ENCODE results near the gene PLEKHB2.
A peak's percentile ranks its signal among the peaks of the same experiment; 100 is the strongest.
"Not testable (repeated sequence)": the region's sequence is repeated elsewhere in the genome, so short reads cannot be mapped to it uniquely, and the experiment has no call there.

Gene PLEKHB2

GRCh38 chr2:131145040-131145439 lies 39.9 kb downstream of the PLEKHB2 start:
- no peak for DNase-seq

DNA sequence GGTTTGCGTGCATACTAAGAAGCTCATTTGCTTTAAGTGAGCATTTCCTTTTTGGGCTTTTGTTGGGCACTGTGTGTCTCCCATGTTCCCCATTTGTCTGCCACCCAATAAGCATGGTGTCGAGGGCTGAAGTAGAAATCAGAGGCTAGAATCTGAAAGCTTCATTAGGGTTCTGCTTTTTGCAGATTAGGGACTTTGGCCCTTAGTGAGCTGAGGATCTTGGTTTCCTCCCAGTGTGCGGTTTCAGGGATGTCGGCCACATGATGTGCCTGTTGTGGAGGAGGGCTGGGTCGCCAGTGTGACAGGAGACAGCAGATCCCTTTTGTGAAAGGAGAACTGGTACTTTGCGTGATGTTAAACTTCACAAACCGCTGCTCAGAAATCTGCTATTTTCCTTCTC lies 41.1 kb downstream of the PLEKHB2 start:
- no peak for DNase-seq

DNA sequence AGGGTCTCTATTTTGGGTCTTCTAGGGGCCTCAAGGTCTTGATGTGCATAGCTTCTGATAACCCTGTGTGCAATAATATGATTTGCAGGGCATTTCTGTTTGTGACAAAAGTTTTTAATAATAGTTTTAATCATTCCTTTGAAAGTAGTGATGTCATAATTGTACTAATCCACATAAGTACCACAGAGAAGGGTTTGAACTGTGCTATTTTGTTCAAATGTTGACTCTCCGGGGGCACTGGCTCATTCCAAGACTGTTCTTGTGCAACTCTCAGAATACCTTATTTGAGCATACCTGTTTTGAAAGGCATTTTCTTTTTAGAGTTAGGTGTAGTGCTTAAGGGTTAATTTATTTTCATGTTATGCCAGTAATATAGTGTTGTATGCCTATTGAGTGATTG lies 41.6 kb downstream of the PLEKHB2 start:
- DNase-seq = no peak

DNA sequence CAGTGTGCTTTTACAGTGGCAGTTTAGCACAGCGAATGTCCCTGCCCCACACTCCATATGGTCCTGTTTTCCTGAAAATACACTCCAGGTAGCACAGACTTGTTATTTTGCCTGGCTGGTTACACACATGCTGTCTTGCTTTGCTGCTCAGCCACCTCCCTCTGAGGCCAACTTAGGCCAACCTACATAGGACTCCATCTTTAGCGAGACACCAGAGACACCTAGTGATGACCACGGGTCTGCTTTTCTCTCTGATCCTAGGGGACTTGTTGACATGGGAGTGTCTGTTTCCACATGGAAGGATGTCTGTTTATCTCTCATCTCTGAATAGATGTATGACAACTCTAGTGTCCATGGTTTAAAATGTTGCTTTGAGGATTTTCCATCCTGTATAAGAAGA lies 43.3 kb downstream of the PLEKHB2 start:
- DNase-seq = peak; percentile 4

- DNase-seq = not testable (repeated sequence)
These were observed 45.0 kb downstream of the PLEKHB2 start for GRCh38 chr2:131150109-131150508.

GRCh38 chr2:131151398-131151797 lies 46.3 kb downstream of the PLEKHB2 start:
- DNase-seq = no peak

DNA sequence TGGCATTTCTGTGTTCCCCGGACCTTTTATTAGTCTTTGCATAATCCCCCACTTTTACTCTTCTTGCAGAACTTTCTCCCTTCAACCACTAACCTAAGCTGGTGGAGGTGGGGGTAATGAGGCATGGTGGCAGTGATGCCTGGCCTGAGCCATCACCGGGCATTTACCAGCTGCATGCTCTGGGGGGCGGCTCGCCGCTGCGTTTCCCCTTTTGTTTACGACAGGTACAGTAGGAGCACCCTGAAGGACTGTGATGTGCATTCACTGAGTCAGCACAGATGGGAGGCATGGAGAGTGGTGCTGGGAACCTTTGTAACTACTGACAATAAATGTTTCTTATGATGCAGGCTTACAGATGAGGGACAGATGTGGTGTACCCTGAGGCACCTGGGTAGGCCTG lies 46.9 kb downstream of the PLEKHB2 start:
- DNase-seq = no peak

GRCh38 chr2:131153529-131153928 lies 48.4 kb downstream of the PLEKHB2 start:
- DNase-seq = no peak

DNA sequence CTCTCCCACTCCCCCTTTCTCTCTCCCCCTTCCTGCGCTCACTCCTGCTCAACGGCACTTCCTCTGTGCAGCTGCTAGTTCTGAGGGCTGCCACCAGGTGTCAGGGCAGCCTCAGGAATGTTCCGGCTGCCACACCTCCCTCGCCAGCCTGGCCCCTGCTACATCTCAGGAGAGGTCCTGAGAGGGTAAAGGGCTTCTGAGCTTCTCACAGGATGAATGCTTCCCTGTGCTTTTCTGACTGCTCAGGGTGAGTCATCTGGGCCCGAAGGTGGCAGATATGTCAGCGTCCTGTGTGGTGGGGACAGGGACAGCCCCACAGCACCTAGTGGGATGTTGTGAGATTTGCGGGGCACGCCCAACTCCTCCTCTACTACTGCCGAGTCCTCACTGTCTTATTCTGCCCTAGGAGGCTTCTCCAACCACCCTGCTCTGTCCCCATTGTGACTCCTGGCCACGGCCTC lies 49.0 kb downstream of the PLEKHB2 start:
- no peak for DNase-seq

- DNase-seq = no peak
These were observed 49.5 kb downstream of the PLEKHB2 start for GRCh38 chr2:131154647-131155046.

GRCh38 chr2:131155208-131155855 lies 50.2 kb downstream of the PLEKHB2 start:
- no peak for DNase-seq

DNA sequence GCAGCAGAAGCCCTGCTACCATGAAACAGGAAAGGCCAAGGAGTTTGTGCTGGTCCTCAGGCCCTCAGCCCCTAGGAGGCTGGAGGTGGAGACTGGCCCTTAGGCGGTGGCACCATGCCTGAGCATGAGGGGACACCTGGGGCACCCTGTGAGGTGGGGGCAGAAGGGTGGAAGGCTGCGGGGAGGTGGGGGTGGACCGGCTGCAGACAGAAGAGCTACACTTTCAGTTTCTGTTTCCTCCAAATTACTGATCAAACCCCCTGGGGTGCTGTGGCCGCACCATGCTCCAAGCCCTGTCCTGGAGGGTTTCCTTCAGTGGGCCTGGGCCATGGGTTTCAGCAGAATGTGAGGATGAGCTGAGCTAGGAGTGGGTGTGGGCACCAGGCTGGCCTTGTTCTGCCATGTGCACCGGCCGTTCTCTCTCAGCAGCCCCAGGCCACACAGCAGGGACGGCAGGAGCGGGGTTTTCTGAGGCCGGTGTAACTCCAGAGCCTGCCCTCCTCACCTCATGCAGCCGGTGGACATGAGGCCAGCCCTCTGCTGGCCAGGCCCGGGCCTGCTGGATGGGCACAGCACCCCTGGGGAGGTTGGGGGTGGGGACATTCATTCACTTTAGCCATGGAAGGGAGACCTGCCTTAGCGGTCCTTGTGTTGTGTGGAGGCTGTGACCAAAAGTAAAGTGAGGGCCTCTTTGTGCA lies 51.5 kb downstream of the PLEKHB2 start:
- DNase-seq = no peak

DNA sequence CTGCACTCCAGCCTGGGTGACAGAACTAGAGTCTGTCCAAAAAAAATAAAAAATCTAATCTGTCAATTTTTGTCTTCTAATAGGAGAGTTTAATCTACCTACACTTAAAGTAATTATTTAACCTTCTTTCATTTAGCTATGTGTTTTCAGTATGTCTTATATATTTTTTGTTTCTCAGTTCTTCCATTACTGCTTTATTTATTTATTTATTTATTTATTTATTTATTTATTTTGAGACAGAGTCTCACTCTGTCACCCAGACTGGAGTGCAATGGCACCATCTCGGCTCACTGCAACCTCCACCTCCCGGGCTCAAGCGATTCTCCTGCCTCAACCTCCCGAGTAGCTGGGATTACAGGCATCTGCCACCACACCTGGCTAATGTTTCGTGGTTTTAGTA lies 60.4 kb downstream of the PLEKHB2 start:
- DNase-seq = not testable (repeated sequence)

DNA sequence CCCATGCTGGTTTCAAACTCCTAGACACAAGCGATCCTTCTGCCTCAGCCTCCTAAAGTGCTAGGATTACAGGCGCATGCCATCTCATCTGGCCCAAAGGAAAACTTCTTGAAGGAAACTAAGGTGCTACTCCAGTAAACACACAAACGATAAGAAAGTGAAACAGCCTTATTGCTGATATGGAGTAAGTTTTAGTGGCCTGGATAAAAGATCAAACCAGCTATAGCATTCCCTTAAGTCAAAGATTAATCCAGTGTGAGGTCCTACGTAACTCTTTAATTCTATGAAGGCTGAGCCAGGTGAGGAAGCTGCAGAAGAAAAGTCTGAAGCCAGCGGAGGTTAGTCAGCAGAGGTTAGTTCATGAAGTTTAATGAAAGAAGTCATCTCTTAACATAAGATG lies 63.4 kb downstream of the PLEKHB2 start:
- DNase-seq = no peak

- not testable (repeated sequence) for DNase-seq
These were observed 72.9 kb downstream of the PLEKHB2 start for GRCh38 chr2:131178050-131178449.

- DNase-seq = not testable (repeated sequence)
These were observed 73.7 kb downstream of the PLEKHB2 start for GRCh38 chr2:131178721-131179418.

DNA sequence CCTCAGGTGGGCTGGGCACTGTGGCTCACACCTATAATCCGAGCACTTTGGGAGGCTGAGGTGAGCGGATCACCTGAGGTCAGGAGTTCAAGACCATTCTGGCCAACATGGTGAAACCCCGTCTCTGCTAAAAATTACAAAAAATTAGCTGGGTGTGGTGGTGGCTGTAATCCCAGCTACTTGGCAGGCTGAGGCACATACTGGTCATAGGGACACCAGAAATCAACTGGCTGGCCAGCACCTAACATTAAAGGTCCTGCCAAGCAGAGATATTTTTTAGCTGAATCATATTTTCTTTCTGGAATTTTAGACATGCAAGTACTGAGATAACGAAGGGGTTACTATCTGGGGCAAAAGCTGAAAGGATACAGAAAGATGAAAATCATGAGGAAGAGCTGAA lies 76.3 kb downstream of the PLEKHB2 start:
- DNase-seq = not testable (repeated sequence)

DNA sequence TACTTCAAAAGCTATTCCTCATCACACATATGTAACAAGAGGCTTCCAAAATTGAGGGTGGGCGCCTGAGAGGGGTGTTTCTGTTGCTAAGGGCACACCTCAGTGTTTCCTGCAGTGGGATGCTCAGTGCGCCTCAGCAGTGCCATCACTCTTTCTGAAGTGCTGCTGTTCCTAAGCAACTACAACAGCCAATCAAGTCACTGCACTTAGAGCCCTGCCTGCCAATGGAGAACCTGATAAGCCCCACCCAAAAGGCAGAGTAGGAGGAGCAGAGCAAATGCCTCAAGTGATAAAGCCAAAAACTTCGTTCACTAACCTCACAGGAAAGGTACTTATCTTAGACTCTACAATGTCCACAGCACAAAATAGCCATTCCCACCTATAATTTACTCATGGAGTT lies 88.3 kb downstream of the PLEKHB2 start:
- DNase-seq = not testable (repeated sequence)

GRCh38 chr2:131196186-131196585 lies 91.0 kb downstream of the PLEKHB2 start:
- DNase-seq = not testable (repeated sequence)

Measured in NCI-H524 treated with DMSO at 0.1 percent for 48 hours (cell line).